Heart right ventricle (tissue), 16 donors: ENCODE measurements around the gene SS18. TPM values are rescaled to one million over a fixed set of nuclear protein-coding genes. Genes with fewer than 3 reads are reported as not detected.
A peak's percentile ranks its signal among the peaks of the same experiment; 100 is the strongest.
"Not testable (repeated sequence)": the region's sequence is repeated elsewhere in the genome, so short reads cannot be mapped to it uniquely, and the experiment has no call there.

Experiments used
- ATAC-seq, 8 donors: fragments of 200-7000 bp; cut with Tn5 transposase; one replicate each; pipeline ENCODE4 v1.9.1; 2020; ENCODE audit warnings: mild to moderate bottlenecking in 8 of 8, moderate library complexity in 8 of 8, moderate number of reproducible peaks in 1 of 8
- DNase-seq, 2 donors: peaks; one replicate each; pipeline ENCODE4 v3.0.0-alpha.2; 2020
- H3K27ac ChIP-seq, 10 donors: fragments of 200-600 bp; sonication (generic) in 2 of 10; one replicate each; pipeline versions ENCODE4 v1.5.0 to v1.8.0; 2020 to 2022; ENCODE audit warnings: mild to moderate bottlenecking in 3 of 10
- H3K27me3 ChIP-seq, 7 donors: fragments of 200-600 bp; one replicate each; pipeline ENCODE4 v1.8.0; 2021 to 2022; ENCODE audit warnings: mild to moderate bottlenecking in 2 of 7
- H3K36me3 ChIP-seq, 9 donors: fragments of 200-600 bp; sonication (generic) in 1 of 9; one replicate each; pipeline versions ENCODE4 v1.5.0 to v1.8.0; 2020 to 2022; ENCODE audit warnings: mild to moderate bottlenecking in 2 of 9
- H3K4me1 ChIP-seq, 9 donors: fragments of 200-600 bp; sonication (generic) in 1 of 9; one replicate each; pipeline versions ENCODE4 v1.5.0 to v1.8.0; 2020 to 2022; ENCODE audit warnings: mild to moderate bottlenecking in 4 of 9
- H3K4me3 ChIP-seq, 10 donors: fragments of 200-600 bp; sonication (generic) in 2 of 10; one replicate each; pipeline versions ENCODE4 v1.5.0 to v1.8.0; 2020 to 2022; ENCODE audit warnings: mild to moderate bottlenecking in 7 of 10, moderate library complexity in 2 of 10
- H3K9me3 ChIP-seq, 11 donors: fragments of 200-600 bp in 10 of 11; sonication (generic) in 2 of 11; one replicate each; pipeline versions ENCODE4 v1.5.0 to v1.8.0; 2013 to 2022; ENCODE audit warnings: mild to moderate bottlenecking in 2 of 11, control low read depth in 1 of 11, moderate library complexity in 1 of 11
- WGBS, 2 donors: extraction: QIAGEN DNeasy Blood & Tissue Kit; methylation state at CpG; one replicate each; pipeline ENCODE4 v1.1.7; 2013; ENCODE audit warnings: inconsistent platforms in 1 of 2; 5-methylcytosine and 5-hydroxymethylcytosine counted together
- intact Hi-C, 10 donors: fragments of 100-400 bp; cut with DNase I; formaldehyde crosslinking; loops; one replicate each; pipeline versions ENCODE4 v1.11.1 to v1.14.2; 2022
- polyA plus RNA-seq, 2 donors: library from polyadenylated mRNA; stranded (reverse); fragments of 200-250 nt; gene quantifications; one replicate each; pipeline ENCODE4 v1.2.3, GENCODE V29; 2013
- total RNA-seq, 10 donors: library from RNA; stranded (reverse); fragmentation: NEBNext Ultra II Directional in 3 of 10; extraction: Animal tissue kit (Norgen Biotek cat#: 25700) in 3 of 10; gene quantifications; one replicate each; pipeline versions ENCODE4 v1.2.1 to v1.2.4, GENCODE V29; 2021 to 2023
- TF ChIP-seq, protein P1 (sequence below), 9 donors: fragments of 200-600 bp; sonication (generic) in 2 of 9; IDR thresholded peaks; one replicate each; pipeline versions ENCODE4 v1.5.0 to v1.8.0; 2021 to 2022; ENCODE audit warnings: antibody characterized with exemption in 9 of 9, mild to moderate bottlenecking in 5 of 9, moderate library complexity in 1 of 9
- donor health status: Arrhythmogenic right ventricular cardiomyopathy.
- donor health status: ischemic (EF 13 %, LVEDD 7.1; RV severe dilation, severe dysfunction).
- donor health status: healthy with polysubstance abuse.
- donor health status: DM: no; HTN: yes; CAD: no.
- donor health status: DM: no; HTN: no; CAD: no.
- donor health status: ischemic (EF 25% LVEDD 6.9; RV normal size, moderate dysfunction).
- donor health status: ischemic (EF 25% LVEDD 5.7; RV mildly dilated, moderate dysfunction).
- donor health status: healthy.
- donor health status: DM: yes; HTN: yes; CAD: no.
- donor health status: Ischemic cardiomyopathy.
- donor health status: ischemic (EF 35%, LVEDD 5.7; RV mildly dilated, moderate dysfunction).
- donor health status: nonischemic (EF 11% LVEDD 7.7; RV severe dilation, severe dysfunction).
- donor health status: DM: yes; HTN: yes; CAD: no.
- donor health status: PGD.
- donor health status: ischemic (EF 29% LVEDD 5.4; RV normal size, mild dysfunction).
- donor health status: nonischemic (EF 23%, LVEDD 6.1; RV moderate dilation, normal function).

SS18 gene
- total and polyA plus RNA-seq, 12 donors = 15.1 to 41.8 (median 33.9) TPM

DNA sequence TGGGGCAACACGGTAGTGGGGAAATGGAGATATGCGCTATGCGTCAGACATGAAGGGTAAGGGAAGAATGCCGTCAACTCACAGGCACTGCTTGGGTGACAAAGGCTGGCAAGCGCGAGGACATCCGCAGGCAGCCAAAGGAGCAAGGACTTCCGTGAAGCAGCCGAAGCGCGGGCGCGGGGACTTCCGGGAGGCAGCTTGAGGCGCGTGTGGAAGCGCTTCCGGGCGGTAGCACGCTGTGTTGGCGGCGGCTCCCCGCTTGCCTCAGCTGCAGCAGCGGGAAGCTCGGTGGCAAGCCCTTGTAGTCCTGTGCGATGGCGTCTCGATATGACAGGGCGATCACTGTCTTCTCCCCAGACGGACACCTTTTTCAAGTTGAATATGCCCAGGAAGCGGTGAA, 43.2 kb upstream of the SS18 start, which contains the start of gene PSMA8:
PSMA8 (plus strand) TSS at position 218 of the 400 bp plus-strand sequence; CDS start at position 315, 97 bp downstream.
- no peaks in the 10 kb centered on the region for H3K4me1 ChIP-seq
- no peak within 1 kb of the TSS for H3K27ac ChIP-seq
- 45 to 48% methylated on average over 31 of the region's 31 CpGs for WGBS, 2 donors
- ATAC-seq (peak in 2 of 8 donors; percentile 49 to 61), DNase-seq (peak; percentile 3 to 44)
- no peaks in the 10 kb centered on the region for H3K36me3 ChIP-seq
- TF ChIP-seq, protein P1, sequence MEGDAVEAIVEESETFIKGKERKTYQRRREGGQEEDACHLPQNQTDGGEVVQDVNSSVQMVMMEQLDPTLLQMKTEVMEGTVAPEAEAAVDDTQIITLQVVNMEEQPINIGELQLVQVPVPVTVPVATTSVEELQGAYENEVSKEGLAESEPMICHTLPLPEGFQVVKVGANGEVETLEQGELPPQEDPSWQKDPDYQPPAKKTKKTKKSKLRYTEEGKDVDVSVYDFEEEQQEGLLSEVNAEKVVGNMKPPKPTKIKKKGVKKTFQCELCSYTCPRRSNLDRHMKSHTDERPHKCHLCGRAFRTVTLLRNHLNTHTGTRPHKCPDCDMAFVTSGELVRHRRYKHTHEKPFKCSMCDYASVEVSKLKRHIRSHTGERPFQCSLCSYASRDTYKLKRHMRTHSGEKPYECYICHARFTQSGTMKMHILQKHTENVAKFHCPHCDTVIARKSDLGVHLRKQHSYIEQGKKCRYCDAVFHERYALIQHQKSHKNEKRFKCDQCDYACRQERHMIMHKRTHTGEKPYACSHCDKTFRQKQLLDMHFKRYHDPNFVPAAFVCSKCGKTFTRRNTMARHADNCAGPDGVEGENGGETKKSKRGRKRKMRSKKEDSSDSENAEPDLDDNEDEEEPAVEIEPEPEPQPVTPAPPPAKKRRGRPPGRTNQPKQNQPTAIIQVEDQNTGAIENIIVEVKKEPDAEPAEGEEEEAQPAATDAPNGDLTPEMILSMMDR (IDR thresholded peaks at IDR 0.05) = no peak
- H3K9me3 ChIP-seq = peaks cover 0 to 5% (median 0%) of the 10 kb centered on the region in 11 donors
- H3K27me3 ChIP-seq = peaks cover 0 to 6% (median 0%) of the 10 kb centered on the region in 7 donors
- intact Hi-C loops = no loop called here
- H3K4me3 ChIP-seq = peak within 1 kb of the TSS in 7 of 10 donors; percentile 2 to 32 (median 26)

DNA sequence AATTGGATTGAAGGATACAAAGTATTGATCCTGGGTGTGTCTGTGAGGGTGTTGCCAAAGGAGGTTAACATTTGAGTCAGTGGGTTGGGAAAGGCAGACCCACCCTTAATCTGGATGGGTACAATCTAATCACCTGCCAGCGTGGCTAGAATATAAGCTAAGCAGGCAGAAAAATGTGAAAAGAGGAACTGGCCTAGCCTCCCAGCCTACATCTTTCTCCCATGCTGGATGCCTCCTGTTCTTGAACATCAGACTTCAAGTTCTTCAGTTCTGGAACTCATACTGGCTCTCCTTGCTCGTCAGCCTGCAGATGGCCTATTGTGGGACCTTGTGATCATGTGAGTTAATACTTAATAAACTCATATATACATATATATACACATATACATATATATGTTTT, 37.8 kb upstream of the SS18 start:
- H3K4me1 ChIP-seq, ATAC-seq, intact Hi-C loops, DNase-seq, H3K4me3 ChIP-seq, H3K27me3 ChIP-seq, H3K27ac ChIP-seq, H3K36me3 ChIP-seq: not testable (repeated sequence)
- WGBS, 2 donors = 71 to 81% methylated on average over 2 of the region's 2 CpGs
- H3K9me3 ChIP-seq = peaks cover 0 to 14% (median 0%) of the 10 kb centered on the region in 11 donors

DNA sequence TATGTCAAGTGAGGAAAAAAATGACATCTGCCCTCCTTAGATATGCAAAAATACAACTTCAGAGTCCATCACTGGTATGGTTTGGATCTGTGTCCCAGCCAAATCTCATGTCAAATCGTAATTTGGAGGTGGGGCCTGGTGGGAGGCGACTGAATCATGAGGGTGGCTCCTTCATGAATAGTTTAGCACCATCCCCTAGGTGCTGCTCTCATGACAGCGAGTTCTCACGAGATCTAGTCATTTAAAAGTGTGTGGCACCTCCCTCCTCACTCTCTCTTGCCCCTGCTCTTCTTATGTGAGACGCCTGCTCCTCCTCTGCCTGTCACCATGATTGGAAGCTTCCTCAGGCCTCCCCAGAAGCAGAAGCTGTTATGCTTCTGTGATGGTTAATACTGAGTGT, 37.4 kb upstream of the SS18 start:
- peaks cover 0 to 14% (median 0%) of the 10 kb centered on the region in 11 donors for H3K9me3 ChIP-seq
- H3K27me3 ChIP-seq = no peaks in the 10 kb centered on the region
- ATAC-seq (no peak), DNase-seq (no peak)
- intact Hi-C loops = no loop called here
- no peaks in the 10 kb centered on the region for H3K36me3 ChIP-seq
- H3K27ac ChIP-seq = no peak overlapping the region
- H3K4me3 ChIP-seq = no peak overlapping the region
- H3K4me1 ChIP-seq = no peaks in the 10 kb centered on the region
- 66 to 76% methylated on average over 5 of the region's 5 CpGs for WGBS, 2 donors
- TF ChIP-seq, protein P1 (IDR thresholded peaks at IDR 0.05) = no peak

DNA sequence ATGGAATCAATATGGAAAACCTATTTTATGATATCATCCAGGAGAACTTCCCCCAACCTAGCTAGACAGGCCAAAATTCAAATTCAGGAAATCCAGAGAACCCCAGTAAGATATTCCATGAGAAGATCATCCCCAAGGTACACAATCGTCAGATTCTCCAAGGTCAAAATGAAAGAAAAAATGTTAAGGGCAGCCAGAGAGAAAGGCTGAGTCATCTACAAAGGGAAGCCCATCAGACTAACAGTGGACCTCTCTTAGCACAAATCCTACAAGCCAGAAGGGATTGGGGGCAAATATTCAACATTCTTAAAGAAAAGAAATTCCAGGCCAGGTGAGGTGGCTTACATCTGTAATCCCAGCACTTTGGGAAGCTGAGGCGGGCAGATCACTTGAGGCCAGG, 31.6 kb upstream of the SS18 start:
- peaks cover 0 to 14% (median 0%) of the 10 kb centered on the region in 11 donors for H3K9me3 ChIP-seq

DNA sequence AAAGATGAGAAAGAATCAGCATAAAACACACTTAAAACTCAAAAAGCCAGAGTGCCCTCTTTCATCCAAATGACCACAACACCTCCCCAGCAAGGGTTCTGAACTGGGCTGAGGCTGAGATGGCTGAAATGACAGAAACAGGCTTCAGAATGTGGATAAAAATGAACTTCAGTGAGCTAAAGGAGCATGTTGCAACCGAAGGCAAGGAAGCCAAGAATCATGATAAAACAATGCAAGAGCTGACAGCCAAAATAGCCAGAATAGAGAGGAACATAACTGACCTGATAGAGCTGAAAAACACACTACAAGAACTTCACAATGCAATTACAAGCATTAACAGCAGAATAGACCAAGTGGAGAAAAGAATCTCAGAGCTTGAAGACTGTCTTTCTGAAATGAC, 31.1 kb upstream of the SS18 start:
- Histone ChIP-seq H3K36me3 (no peaks in the 10 kb centered on the region), H3K27ac (no peak overlapping the region), H3K4me3 (no peak overlapping the region), H3K4me1 (no peaks in the 10 kb centered on the region), H3K27me3 (peaks cover 0 to 11% (median 0%) of the 10 kb centered on the region in 7 donors), H3K9me3 (peaks cover 0 to 13% (median 0%) of the 10 kb centered on the region in 11 donors)
- TF ChIP-seq, protein P1 (IDR thresholded peaks at IDR 0.05) = no peak
- DNase-seq = no peak
- whole genome bisulfite sequencing, 2 donors = 57 to 64% methylated on average over 1 of the region's 1 CpG
- intact Hi-C loops = no loop called here
- no peak for ATAC-seq

More for the DNA sequence above, 31.6 kb upstream of the SS18 start:
- H3K27me3 ChIP-seq = peaks cover 0 to 11% (median 0%) of the 10 kb centered on the region in 7 donors
- H3K4me3 ChIP-seq, ATAC-seq, intact Hi-C loops, DNase-seq, H3K36me3 ChIP-seq, H3K4me1 ChIP-seq, H3K27ac ChIP-seq: not testable (repeated sequence)
- WGBS, 2 donors = 82 to 85% methylated on average over 2 of the region's 2 CpGs
